Measurements from ENCODE around the gene NUDT6.

DNA sequence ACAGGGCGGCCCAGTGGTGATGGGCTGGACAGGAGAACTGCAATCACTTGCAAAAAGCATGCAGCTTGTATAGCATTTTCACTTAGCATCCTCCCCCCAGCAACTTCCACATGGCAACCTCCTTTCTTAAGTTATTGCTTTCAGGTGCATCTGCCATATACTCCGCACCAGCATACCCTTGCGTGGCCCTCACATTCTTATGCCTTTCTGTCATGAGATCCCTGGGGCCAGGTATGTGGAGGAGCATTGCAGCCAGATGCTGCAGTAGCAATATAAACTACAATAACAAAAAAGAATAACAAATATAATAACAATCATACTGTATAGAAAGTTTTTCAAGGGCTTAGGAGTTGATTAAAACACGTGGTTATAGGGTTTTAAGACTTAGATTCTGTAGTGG lies 26.3 kb upstream of the NUDT6 start:
- TF ChIP-seq, protein P1, sequence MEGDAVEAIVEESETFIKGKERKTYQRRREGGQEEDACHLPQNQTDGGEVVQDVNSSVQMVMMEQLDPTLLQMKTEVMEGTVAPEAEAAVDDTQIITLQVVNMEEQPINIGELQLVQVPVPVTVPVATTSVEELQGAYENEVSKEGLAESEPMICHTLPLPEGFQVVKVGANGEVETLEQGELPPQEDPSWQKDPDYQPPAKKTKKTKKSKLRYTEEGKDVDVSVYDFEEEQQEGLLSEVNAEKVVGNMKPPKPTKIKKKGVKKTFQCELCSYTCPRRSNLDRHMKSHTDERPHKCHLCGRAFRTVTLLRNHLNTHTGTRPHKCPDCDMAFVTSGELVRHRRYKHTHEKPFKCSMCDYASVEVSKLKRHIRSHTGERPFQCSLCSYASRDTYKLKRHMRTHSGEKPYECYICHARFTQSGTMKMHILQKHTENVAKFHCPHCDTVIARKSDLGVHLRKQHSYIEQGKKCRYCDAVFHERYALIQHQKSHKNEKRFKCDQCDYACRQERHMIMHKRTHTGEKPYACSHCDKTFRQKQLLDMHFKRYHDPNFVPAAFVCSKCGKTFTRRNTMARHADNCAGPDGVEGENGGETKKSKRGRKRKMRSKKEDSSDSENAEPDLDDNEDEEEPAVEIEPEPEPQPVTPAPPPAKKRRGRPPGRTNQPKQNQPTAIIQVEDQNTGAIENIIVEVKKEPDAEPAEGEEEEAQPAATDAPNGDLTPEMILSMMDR (IDR thresholded peaks at IDR 0.05) = no peak
- no peak for TF ChIP-seq EP300 (IDR thresholded peaks at IDR 0.05)
- TF ChIP-seq POLR2A (IDR thresholded peaks at IDR 0.05) = no peak
- TF ChIP-seq POLR2AphosphoS5 (IDR thresholded peaks at IDR 0.05) = no peak

Data from gastroesophageal sphincter (tissue), 3 donors.